Fibroblast of pulmonary artery (primary cell): ENCODE measurements around the gene PRKCH.

Experiments used
- DNase-seq: peaks from one replicate; pipeline ENCODE4 v3.0.0-alpha.2; 2010; ENCODE audit warnings: low read depth
- H3K4me3 ChIP-seq: replicated peaks from 2 replicates; pipeline ENCODE4 v1.5.1; 2011; ENCODE audit warnings: low read depth, mild to moderate bottlenecking, control low read depth, low read length, moderate library complexity
- TF ChIP-seq, protein P1 (sequence below): IDR thresholded peaks from 2 replicates; pipeline ENCODE4 v1.5.1; 2011; ENCODE audit warnings: mild to moderate bottlenecking, control low read depth, low read length, inconsistent platforms; ENCODE audit errors: missing control alignments

The PRKCH gene

DNA sequence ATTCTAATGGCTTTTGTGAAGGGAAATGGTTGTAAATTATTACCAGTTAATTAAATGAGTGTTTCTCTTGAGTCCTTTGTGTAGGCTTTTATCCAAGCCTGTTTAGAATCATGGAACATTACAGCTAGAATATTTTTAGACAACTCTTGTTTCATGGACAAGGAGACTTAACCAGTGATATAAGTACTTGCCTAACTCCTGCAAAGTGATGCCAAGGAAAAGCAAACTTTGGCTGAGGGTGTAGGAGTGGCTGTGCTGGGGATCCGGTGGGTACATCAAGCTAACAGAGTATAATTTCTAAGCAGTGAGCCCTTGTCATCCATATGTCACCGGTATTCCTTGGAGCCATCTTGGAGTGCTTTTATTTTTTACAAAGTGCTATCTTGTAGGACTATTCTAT, 61.5 kb downstream of the PRKCH start:
- DNase-seq, result no peak
- no peak overlapping the region for H3K4me3 ChIP-seq
- TF ChIP-seq, protein P1, sequence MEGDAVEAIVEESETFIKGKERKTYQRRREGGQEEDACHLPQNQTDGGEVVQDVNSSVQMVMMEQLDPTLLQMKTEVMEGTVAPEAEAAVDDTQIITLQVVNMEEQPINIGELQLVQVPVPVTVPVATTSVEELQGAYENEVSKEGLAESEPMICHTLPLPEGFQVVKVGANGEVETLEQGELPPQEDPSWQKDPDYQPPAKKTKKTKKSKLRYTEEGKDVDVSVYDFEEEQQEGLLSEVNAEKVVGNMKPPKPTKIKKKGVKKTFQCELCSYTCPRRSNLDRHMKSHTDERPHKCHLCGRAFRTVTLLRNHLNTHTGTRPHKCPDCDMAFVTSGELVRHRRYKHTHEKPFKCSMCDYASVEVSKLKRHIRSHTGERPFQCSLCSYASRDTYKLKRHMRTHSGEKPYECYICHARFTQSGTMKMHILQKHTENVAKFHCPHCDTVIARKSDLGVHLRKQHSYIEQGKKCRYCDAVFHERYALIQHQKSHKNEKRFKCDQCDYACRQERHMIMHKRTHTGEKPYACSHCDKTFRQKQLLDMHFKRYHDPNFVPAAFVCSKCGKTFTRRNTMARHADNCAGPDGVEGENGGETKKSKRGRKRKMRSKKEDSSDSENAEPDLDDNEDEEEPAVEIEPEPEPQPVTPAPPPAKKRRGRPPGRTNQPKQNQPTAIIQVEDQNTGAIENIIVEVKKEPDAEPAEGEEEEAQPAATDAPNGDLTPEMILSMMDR, result no peak

GRCh38 chr14:61385002-61385685, 63.8 kb downstream of the PRKCH start:
- no peak overlapping the region for H3K4me3 ChIP-seq
- DNase-seq, result no peak
- TF ChIP-seq, protein P1, result no peak

- TF ChIP-seq, protein P1, result no peak
- no peak overlapping the region for H3K4me3 ChIP-seq
Measured at GRCh38 chr14:61386173-61386772, 64.9 kb downstream of the PRKCH start.

GRCh38 chr14:61387076-61387475, 65.7 kb downstream of the PRKCH start:
- DNase-seq, result no peak

More at GRCh38 chr14:61386173-61386772, 64.9 kb downstream of the PRKCH start:
- no peak for DNase-seq

GRCh38 chr14:61388173-61388975, 67.0 kb downstream of the PRKCH start:
- H3K4me3 ChIP-seq, result no peak overlapping the region
- TF ChIP-seq, protein P1, result no peak
- peak; percentile 29 for DNase-seq

More at GRCh38 chr14:61387076-61387475, 65.7 kb downstream of the PRKCH start:
- no peak overlapping the region for H3K4me3 ChIP-seq
- TF ChIP-seq, protein P1, result no peak

- H3K4me3 ChIP-seq, result no peak overlapping the region
- DNase-seq, result peak; percentile 41
- TF ChIP-seq, protein P1, result no peak
Measured at GRCh38 chr14:61388976-61389576, 67.7 kb downstream of the PRKCH start.
